Gastrocnemius medialis (tissue), 4 donors: ENCODE measurements around the gene PRSS1. TPM values are rescaled to one million over a fixed set of nuclear protein-coding genes. Genes with fewer than 3 reads are reported as not detected.
"Not testable (repeated sequence)": the region's sequence is repeated elsewhere in the genome, so short reads cannot be mapped to it uniquely, and the experiment has no call there.

Source experiments
- ATAC-seq, 2 donors: fragments of 150-250 bp; one replicate each; pipeline ENCODE4 v1.9.1; 2016
- DNase-seq, 2 donors: peaks; one replicate each; pipeline ENCODE4 v3.0.0-alpha.2; 2019
- H3K27ac ChIP-seq, 4 donors: fragments of 200-600 bp; sonication (generic); 1 replicate in 1 of 4; 2 replicates in 3 of 4; pipeline ENCODE4 v1.5.1; 2016 to 2018; ENCODE audit warnings: mild to moderate bottlenecking in 2 of 4, moderate library complexity in 1 of 4
- H3K27me3 ChIP-seq, 3 donors: fragments of 200-600 bp; sonication (generic) in 2 of 3; 1 replicate in 1 of 3; 2 replicates in 2 of 3; pipeline versions ENCODE4 v1.5.1 to v1.6.0; 2016 to 2019; ENCODE audit warnings: mild to moderate bottlenecking in 1 of 3, moderate library complexity in 1 of 3
- H3K36me3 ChIP-seq, 2 donors: fragments of 200-600 bp; sonication (generic) in 1 of 2; one replicate each; pipeline ENCODE4 v1.5.1; 2017 to 2018
- H3K4me1 ChIP-seq, 2 donors: fragments of 200-600 bp; sonication (generic) in 1 of 2; one replicate each; pipeline ENCODE4 v1.5.1; 2016 to 2017; ENCODE audit warnings: mild to moderate bottlenecking in 2 of 2
- H3K4me3 ChIP-seq, 4 donors: fragments of 200-600 bp; sonication (generic) in 3 of 4; 1 replicate in 1 of 4; 2 replicates in 3 of 4; pipeline ENCODE4 v1.5.1; 2016 to 2019; ENCODE audit warnings: mild to moderate bottlenecking in 2 of 4
- H3K9me3 ChIP-seq, 3 donors: fragments of 200-600 bp; sonication (generic) in 2 of 3; 1 replicate in 1 of 3; 2 replicates in 2 of 3; pipeline ENCODE4 v1.5.1; 2016 to 2019
- CTCF ChIP-seq, 5 experiments: fragments of 450-650 bp in 3 of 5; fragments of 200-600 bp in 2 of 5; sonication (generic) in 2 of 5; IDR thresholded peaks in 4 of 5; conservative IDR thresholded peaks in 1 of 5; 1 replicate in 4 of 5; 2 replicates in 1 of 5; pipeline ENCODE4 v1.5.1; 2016 to 2019; ENCODE audit warnings: antibody characterized with exemption in 5 of 5, mild to moderate bottlenecking in 3 of 5, moderate library complexity in 3 of 5
- POLR2A ChIP-seq, 2 donors: fragments of 450-650 bp; IDR thresholded peaks; one replicate each; pipeline ENCODE4 v1.6.1; 2017; ENCODE audit warnings: antibody characterized with exemption in 2 of 2, mild to moderate bottlenecking in 2 of 2, moderate library complexity in 2 of 2
- in situ Hi-C, 4 donors: fragments of 200-750 bp; cut with MboI; loops; one replicate each; pipeline versions ENCODE4 v1.15.0 to v1.8.0; 2017; ENCODE audit warnings: low sequenced_read_pairs in 4 of 4
- intact Hi-C: fragments of 100-400 bp; cut with DNase I; formaldehyde crosslinking; loops from one replicate; pipeline ENCODE4 v1.15.1; 2023; ENCODE audit warnings: low total_unique reads
- total RNA-seq, 4 donors: library from RNA; depleted of rRNA; stranded (reverse); fragments of >200 nt; gene quantifications; one replicate each; pipeline versions ENCODE4 v1.1.0 to v1.2.3, GENCODE V29; 2016

The PRSS1 gene
- total RNA-seq, 4 donors from 2014 or later = not detected

GRCh38 chr7:142752376-142753225, 3.3 kb downstream of the PRSS1 start:
- DNase-seq (no peak), ATAC-seq (no peak)
- no peaks in the 10 kb centered on the region for H3K36me3 ChIP-seq
- H3K27me3 ChIP-seq = no peaks in the 10 kb centered on the region
- H3K4me3 ChIP-seq = no peak overlapping the region
- TF ChIP-seq CTCF (IDR thresholded peaks at IDR 0.05 in 4 of 5, conservative IDR thresholded peaks at IDR 0.05 in 1 of 5) = no peak
- TF ChIP-seq POLR2A (IDR thresholded peaks at IDR 0.05) = no peak
- no peak overlapping the region for H3K27ac ChIP-seq
- in situ Hi-C loops (no loop called here), intact Hi-C loops (no loop called here)
- H3K9me3 ChIP-seq = no peaks in the 10 kb centered on the region
- H3K4me1 ChIP-seq = peaks cover 0 to 17% of the 10 kb centered on the region in 2 donors

GRCh38 chr7:142753366-142753765, 4.1 kb downstream of the PRSS1 start:
- no peak for DNase-seq
- intact Hi-C loops = no loop called here
- no peaks in the 10 kb centered on the region for H3K27me3 ChIP-seq

GRCh38 chr7:142753925-142754491, 4.7 kb downstream of the PRSS1 start:
- H3K27me3 ChIP-seq, H3K4me3 ChIP-seq, in situ Hi-C loops, H3K27ac ChIP-seq, DNase-seq, H3K36me3 ChIP-seq, H3K9me3 ChIP-seq, intact Hi-C loops, ATAC-seq: not testable (repeated sequence)
- peaks cover 0 to 13% of the 10 kb centered on the region in 2 donors for H3K4me1 ChIP-seq

More at GRCh38 chr7:142753366-142753765, 4.1 kb downstream of the PRSS1 start:
- TF ChIP-seq CTCF (IDR thresholded peaks at IDR 0.05 in 4 of 5, conservative IDR thresholded peaks at IDR 0.05 in 1 of 5) (no peak), POLR2A (IDR thresholded peaks at IDR 0.05) (no peak)
- Histone ChIP-seq H3K4me1 (peaks cover 0 to 13% of the 10 kb centered on the region in 2 donors), H3K4me3 (no peak overlapping the region), H3K36me3 (no peaks in the 10 kb centered on the region), H3K27ac (no peak overlapping the region), H3K9me3 (no peaks in the 10 kb centered on the region)
- no peak for ATAC-seq
- in situ Hi-C loops = no loop called here

GRCh38 chr7:142754681-142755575, 5.7 kb downstream of the PRSS1 start:
- no peak overlapping the region for H3K4me3 ChIP-seq
- intact Hi-C loops = no loop called here
- H3K27me3 ChIP-seq = no peaks in the 10 kb centered on the region
- H3K36me3 ChIP-seq = no peaks in the 10 kb centered on the region
- peaks cover 0 to 7% of the 10 kb centered on the region in 2 donors for H3K4me1 ChIP-seq
- no peak overlapping the region for H3K27ac ChIP-seq
- no peak for TF ChIP-seq POLR2A (IDR thresholded peaks at IDR 0.05)
- no peak for TF ChIP-seq CTCF (IDR thresholded peaks at IDR 0.05 in 4 of 5, conservative IDR thresholded peaks at IDR 0.05 in 1 of 5)
- DNase-seq (no peak), ATAC-seq (no peak)
- no peaks in the 10 kb centered on the region for H3K9me3 ChIP-seq
- in situ Hi-C loops = no loop called here

GRCh38 chr7:142758312-142758711, 9.0 kb downstream of the PRSS1 start:
- H3K27me3 ChIP-seq, H3K27ac ChIP-seq, intact Hi-C loops, DNase-seq, H3K36me3 ChIP-seq, H3K4me1 ChIP-seq, in situ Hi-C loops, ATAC-seq, H3K9me3 ChIP-seq, H3K4me3 ChIP-seq: not testable (repeated sequence)
